Cerebellar nuclear complex (tissue), 1 donor: Measurements from ENCODE around the gene NFIB.

Experiments used
- DNase-seq, 2 experiments: peaks; one replicate each; lab custom pipeline; 2025; lab: John Stamatoyannopoulos, UW

NFIB gene

DNA sequence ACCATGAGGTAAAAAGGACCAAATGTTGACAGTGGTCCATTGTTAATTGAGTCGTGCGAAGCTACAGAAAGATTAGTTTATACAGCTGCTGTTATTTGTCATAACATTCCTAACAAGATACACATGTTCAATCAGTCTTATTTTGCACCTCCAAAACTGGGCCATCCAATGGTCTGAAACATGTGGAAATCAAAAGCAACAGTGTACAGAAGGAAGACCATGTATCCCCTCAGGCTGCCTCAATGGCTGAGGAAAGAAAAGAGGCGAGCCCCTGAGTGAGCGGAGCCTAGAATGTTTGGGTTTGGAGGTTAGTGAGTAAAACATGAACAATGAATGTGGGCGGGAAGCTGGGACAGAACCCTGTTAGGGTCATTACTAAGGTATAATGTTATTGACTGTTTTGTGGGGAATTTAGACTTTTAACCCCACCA, 35.6 kb downstream of the NFIB start:
- no peak for DNase-seq

GRCh38 chr9:14277761-14278160, 36.2 kb downstream of the NFIB start:
- DNase-seq, result no peak

DNA sequence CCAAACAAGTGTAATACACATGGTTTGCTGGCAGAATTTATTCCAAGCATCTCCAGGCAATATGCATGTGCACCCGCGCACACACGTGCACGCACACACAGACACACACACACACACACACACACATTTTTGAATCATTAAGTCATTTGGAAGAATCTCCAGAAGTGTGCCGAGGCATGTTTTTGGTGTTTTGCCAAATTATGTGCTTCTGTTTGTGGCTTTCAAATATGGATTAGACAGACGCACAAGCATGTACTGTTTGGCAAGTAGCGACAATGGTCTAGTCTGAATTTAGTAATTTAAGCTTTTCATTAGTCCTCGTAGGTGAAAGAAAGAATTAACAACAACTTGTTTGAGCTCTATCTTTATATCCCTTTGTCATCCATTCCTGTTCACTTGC, 36.7 kb downstream of the NFIB start:
- no peak for DNase-seq

- DNase-seq, result no peak
Observed at GRCh38 chr9:14275331-14275730, 38.6 kb downstream of the NFIB start.

- DNase-seq, result no peak
Observed at GRCh38 chr9:14273696-14274121, 40.2 kb downstream of the NFIB start.

- no peak for DNase-seq
Observed at GRCh38 chr9:14272927-14273528, 40.9 kb downstream of the NFIB start.

GRCh38 chr9:14271093-14271673, 42.8 kb downstream of the NFIB start:
- DNase-seq, result no peak

- no peak for DNase-seq
Observed at GRCh38 chr9:14270358-14271092, 43.4 kb downstream of the NFIB start.

DNA sequence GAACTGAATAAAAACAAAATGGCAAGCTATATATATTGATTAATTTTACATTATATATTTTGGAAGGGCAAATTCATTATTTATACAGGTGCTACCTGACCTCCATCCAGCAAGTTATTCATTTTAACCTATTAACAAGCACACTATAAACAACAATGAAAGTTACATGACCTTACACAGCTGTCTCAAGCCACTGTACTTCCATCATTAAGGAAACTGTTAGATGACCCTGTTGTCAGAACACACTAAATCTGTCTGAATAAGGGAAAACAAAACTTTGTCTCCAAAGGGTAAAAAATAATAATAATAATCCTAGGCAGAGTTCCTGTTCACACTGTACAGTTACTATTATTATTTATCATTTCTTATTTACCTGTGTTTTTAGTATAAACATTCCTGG, 44.0 kb downstream of the NFIB start:
- no peak for DNase-seq

- DNase-seq, result no peak
Observed at GRCh38 chr9:14263707-14264483, 50.0 kb downstream of the NFIB start.

GRCh38 chr9:14262827-14263226, 51.1 kb downstream of the NFIB start:
- DNase-seq, result no peak

GRCh38 chr9:14261616-14262015, 52.3 kb downstream of the NFIB start:
- no peak for DNase-seq

DNA sequence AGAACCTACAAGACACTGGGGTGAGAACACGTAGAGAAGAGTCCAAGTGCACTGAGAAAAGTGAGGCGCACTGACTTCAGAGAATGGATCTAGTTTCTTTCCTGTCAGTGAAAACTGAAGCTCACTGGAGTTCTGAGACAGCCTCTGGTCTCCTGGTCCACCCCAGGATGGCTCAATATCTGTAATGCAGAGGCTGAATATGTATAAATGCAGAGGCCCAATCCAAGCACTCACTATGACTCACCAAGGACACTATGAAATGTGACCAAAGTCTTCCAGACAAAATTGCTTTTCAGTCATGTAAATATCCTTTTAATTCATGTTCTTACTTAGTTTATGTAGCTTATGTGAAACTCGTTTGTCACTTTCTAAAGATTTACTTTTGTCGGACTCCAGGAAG, 53.8 kb downstream of the NFIB start:
- DNase-seq, result no peak

DNA sequence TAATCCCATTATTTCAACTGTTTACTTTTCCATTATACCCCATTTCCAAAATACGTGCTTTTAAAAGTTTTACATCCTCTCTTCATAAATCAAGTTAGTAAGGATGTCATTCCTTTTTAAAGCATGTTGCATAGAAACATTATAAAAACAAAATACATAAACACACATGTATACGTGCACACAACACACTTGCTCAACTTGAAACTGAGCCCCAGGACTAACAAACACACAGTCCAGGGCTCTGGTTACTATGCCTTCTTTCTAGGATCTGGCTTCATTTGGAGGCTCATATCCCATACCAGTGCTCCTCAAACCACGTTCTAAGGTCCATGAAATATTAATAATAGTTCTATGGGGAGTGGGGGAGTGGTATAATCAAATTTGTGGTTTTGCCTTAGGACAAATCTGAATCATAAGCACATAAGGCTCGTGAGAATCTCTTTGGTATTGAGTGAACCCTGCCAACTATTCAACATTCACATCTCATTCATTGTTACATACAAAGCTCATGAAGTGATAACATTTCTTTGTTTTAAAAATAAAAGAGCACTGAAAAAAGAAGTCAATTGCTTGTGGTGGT, 55.2 kb downstream of the NFIB start:
- no peak for DNase-seq

DNA sequence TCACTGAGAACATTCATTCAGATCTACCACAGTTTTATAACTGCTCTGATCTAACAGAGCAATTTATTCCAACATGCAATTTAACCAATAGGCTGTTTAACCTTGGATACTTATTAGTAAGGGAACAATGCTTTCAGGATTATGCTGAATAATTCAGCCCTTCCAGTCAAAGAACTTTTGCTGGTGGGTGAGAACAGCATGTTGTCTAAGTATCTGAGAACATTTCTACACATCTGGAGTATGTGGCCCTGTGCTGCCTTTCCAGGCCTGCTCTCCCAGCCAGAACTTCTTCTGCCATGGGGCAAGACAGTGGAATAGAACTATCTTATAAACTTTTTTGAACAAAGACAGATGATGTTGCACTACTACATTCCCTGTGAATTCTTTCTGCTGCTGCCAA, 55.8 kb downstream of the NFIB start:
- no peak for DNase-seq

- DNase-seq, result no peak
Observed at GRCh38 chr9:14256588-14256987, 57.4 kb downstream of the NFIB start.

GRCh38 chr9:14251154-14252071, 62.5 kb downstream of the NFIB start:
- DNase-seq, result peak; percentile 79 to 89

DNA sequence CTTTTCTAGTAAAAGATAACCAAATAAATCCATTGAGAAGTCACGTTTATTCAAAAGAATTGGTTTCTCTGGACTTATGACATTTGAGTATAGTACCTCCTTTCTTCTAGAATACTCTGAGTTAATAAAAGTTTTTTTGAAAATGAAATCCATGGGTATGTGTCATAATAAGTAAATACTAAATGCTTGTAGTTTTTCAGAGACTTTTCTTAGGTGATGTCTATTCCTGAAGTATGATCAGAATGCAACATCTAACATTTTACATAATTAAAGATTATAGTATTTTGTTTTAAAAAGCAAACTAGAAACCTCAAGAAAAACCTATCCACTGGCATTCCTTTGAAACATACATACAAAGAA, 63.2 kb downstream of the NFIB start:
- DNase-seq, result no peak

DNA sequence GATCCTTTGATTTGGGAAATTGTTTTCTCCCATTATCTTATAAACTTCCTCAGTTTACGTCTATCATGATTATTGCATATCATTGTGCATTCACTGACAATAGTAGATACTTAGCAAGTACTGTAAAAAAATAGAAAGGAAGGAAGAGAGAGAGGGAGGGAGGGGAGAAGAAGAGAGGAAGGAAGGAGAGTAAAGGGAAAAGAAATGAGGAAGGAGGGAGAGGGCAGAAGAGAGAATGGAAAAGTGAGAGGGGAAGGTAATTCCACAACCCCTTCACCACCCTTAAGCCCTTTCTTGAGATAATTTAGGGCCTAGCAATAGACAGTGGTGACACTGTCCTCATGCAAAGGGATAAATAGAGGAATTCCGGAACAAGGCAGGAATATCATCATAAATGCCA, 64.4 kb downstream of the NFIB start:
- no peak for DNase-seq

GRCh38 chr9:14248149-14248548, 65.8 kb downstream of the NFIB start:
- no peak for DNase-seq

GRCh38 chr9:14247577-14247976, 66.4 kb downstream of the NFIB start:
- no peak for DNase-seq
